ENCODE data around the gene GLUL. TPM values are rescaled to one million over a fixed set of nuclear protein-coding genes. Genes with fewer than 3 reads are reported as not detected.

GLUL gene
- total and polyA plus RNA-seq, 2 of the 4 experiments (the other 2 are of a cell fraction), result 131 to 385 TPM

DNA sequence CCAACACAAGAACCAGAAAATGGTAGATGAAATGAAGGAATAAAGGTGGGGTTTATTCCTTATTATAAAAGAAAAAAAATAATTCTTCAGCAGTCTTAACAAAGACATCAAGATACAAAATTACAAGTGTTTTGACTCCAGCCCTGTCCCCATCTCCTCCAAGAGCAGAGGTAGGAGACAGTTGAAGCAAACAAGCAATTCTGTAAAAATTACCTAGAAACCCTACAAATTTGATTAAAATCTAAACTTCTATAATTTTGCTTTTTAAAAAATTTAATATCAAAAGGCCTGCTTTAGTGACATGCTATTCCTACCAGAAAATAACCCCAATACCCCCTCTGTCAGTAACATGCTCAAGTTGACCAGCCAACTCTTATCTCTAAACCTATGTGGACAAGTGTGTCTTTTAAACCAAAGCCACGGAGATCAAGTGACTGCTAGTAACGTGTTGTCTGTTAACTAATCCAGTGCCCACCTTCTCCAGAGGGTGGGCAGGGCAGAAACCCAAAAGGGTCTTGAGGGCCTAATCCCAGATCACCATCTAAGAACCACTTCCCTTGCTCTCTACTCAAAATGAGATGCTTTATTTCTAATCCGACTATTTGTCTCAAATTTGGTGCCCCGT lies 8.4 kb downstream of the GLUL start:
- Histone ChIP-seq H3K9ac (ENCODE audit: low read depth, low read length) (no peak overlapping the region), H3K36me3 (ENCODE audit: control insufficient read depth, insufficient read depth, low read length) (peaks cover 48% of the 10 kb centered on the region), H4K20me1 (ENCODE audit: insufficient read depth, low read length) (peaks cover 1% of the 10 kb centered on the region; the same call in 1 of the 2 replicates), H3K56ac (ENCODE audit: extremely low read depth, insufficient read depth, low read length) (no peak overlapping the region), H3K4ac (ENCODE audit: low read depth, low read length) (no peak overlapping the region), H3K9me3 (ENCODE audit: control insufficient read depth, insufficient read depth, low read length) (no peaks in the 10 kb centered on the region), H3K18ac (ENCODE audit: low read depth, low read length) (no peak overlapping the region), H3K14ac (replicated peaks; ENCODE audit: low read depth, low read length) (no peak overlapping the region), H3K9me1 (ENCODE audit: insufficient read depth, low read length) (peaks cover 5% of the 10 kb centered on the region; the same call in 1 of the 2 replicates), H3K4me1 (ENCODE audit: control insufficient read depth, insufficient read depth, low read length) (no peaks in the 10 kb centered on the region), H2BK20ac (ENCODE audit: low read depth, low read length) (no peak overlapping the region), H3K4me3 (ENCODE audit: insufficient read depth, low read depth, low read length) (no peak overlapping the region), H2AK5ac (ENCODE audit: low read depth, low read length) (no peak overlapping the region), H2BK5ac (ENCODE audit: low read depth, low read length, poor library complexity, severe bottlenecking) (no peak overlapping the region), H4K91ac (ENCODE audit: insufficient read depth, low read depth, low read length) (no peak overlapping the region), H2AFZ (replicated peaks; ENCODE audit: low read length, poor library complexity) (no peak overlapping the region), H3K23ac (ENCODE audit: low read depth, low read length) (no peak overlapping the region), H4K5ac (ENCODE audit: low read depth, low read length) (no peak overlapping the region), H3K79me1 (ENCODE audit: low read depth in 1 of 2, low read length in 2 of 2) (peaks cover 0 to 15% of the 10 kb centered on the region in 2 experiments), H4K8ac (ENCODE audit: low read depth in 2 of 2, low read length in 2 of 2) (no peak overlapping the region), H3K27me3 (ENCODE audit: control insufficient read depth, insufficient read depth, low read length) (no peaks in the 10 kb centered on the region), H2BK15ac (ENCODE audit: low read depth, low read length) (no peak overlapping the region), H3K4me2 (ENCODE audit: low read depth, low read length) (no peak overlapping the region), H2BK120ac (ENCODE audit: low read depth, low read length) (no peak overlapping the region), H3K27ac (ENCODE audit: insufficient read depth, low read length) (no peak overlapping the region), H2AK9ac (replicated peaks; ENCODE audit: low read depth, low read length, poor library complexity) (no peak overlapping the region)
- intact Hi-C loops (cut with micrococcal nuclease) (no loop called here), in situ Hi-C loops (cut with MboI; ENCODE audit: low sequenced_read_pairs) (no loop called here), dilution Hi-C loops (cut with HindIII; ENCODE audit: low sequenced_read_pairs, unreplicated experiment) (no loop called here)
- ATAC-seq (ENCODE audit: low read depth) (no peak), DNase-seq (no peak)
- ChIA-PET CTCF (no interaction called here), POLR2A (ENCODE audit: unreplicated experiment) (no interaction called here)
- no TSS peak for BruUV-seq (replicated peaks)
- TF ChIP-seq CTCF (conservative IDR thresholded peaks at IDR 0.05; ENCODE audit: low read depth, low read length) (no peak), POLR2A (IDR thresholded peaks at IDR 0.05; ENCODE audit: low read depth, low read length) (no peak), USF2 (IDR thresholded peaks at IDR 0.05; ENCODE audit: low read depth, low read length) (no peak), RAD21 (IDR thresholded peaks at IDR 0.05; ENCODE audit: low read length) (no peak), MAFK (IDR thresholded peaks at IDR 0.05; ENCODE audit: low read depth, low read length) (no peak), FOS (IDR thresholded peaks at IDR 0.05; ENCODE audit: low read depth, low read length) (no peak), MXI1 (IDR thresholded peaks at IDR 0.05; ENCODE audit: borderline replicate concordance, low read depth, low read length) (no peak), ELK1 (IDR thresholded peaks at IDR 0.05; ENCODE audit: borderline replicate concordance, low read depth, low read length) (no peak)
- no CpG with 5 or more reads among the region's 4 CpGs for WGBS, 2 experiments (ENCODE audit: extremely low coverage in 2 of 2, insufficient read length in 1 of 2)
